PC-9 (cell line): ENCODE data around the gene RBM33.

ENCODE experiments used
- EZH2 ChIP-seq: fragments of 200-600 bp; sonication (generic); IDR thresholded peaks from 2 replicates; pipeline ENCODE4 v1.8.0; 2017; ENCODE audit warnings: antibody characterized with exemption, low read depth
- TF ChIP-seq, protein P1 (sequence below): fragments of 200-600 bp; sonication (generic); conservative IDR thresholded peaks from 2 replicates; pipeline ENCODE4 v1.6.1; 2017; ENCODE audit warnings: mixed run types, antibody characterized with exemption, mild to moderate bottlenecking, moderate library complexity

DNA sequence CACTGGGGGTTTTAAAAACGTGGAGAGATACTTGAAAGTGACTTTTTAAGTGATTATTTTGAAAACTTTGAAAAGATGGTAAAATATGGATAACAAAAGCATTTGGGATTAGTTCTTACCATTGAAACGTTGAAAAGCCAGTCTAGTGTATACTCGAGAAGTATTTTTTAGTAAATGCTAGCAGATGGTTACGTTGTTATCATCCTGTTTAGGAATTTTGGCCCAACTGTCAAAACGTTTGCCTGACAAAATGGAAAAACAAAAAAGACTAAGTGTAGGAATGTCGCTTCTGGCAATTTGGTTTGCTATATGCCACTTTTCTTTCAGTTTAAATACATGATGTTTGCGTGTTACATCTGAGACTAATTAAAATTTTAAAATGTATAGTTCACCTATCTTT lies 1.2 kb downstream of the RBM33 start:
- TF ChIP-seq, protein P1, sequence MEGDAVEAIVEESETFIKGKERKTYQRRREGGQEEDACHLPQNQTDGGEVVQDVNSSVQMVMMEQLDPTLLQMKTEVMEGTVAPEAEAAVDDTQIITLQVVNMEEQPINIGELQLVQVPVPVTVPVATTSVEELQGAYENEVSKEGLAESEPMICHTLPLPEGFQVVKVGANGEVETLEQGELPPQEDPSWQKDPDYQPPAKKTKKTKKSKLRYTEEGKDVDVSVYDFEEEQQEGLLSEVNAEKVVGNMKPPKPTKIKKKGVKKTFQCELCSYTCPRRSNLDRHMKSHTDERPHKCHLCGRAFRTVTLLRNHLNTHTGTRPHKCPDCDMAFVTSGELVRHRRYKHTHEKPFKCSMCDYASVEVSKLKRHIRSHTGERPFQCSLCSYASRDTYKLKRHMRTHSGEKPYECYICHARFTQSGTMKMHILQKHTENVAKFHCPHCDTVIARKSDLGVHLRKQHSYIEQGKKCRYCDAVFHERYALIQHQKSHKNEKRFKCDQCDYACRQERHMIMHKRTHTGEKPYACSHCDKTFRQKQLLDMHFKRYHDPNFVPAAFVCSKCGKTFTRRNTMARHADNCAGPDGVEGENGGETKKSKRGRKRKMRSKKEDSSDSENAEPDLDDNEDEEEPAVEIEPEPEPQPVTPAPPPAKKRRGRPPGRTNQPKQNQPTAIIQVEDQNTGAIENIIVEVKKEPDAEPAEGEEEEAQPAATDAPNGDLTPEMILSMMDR, result no peak
- no peak for TF ChIP-seq EZH2
